ENCODE results near the gene PISD.

Gene PISD

DNA sequence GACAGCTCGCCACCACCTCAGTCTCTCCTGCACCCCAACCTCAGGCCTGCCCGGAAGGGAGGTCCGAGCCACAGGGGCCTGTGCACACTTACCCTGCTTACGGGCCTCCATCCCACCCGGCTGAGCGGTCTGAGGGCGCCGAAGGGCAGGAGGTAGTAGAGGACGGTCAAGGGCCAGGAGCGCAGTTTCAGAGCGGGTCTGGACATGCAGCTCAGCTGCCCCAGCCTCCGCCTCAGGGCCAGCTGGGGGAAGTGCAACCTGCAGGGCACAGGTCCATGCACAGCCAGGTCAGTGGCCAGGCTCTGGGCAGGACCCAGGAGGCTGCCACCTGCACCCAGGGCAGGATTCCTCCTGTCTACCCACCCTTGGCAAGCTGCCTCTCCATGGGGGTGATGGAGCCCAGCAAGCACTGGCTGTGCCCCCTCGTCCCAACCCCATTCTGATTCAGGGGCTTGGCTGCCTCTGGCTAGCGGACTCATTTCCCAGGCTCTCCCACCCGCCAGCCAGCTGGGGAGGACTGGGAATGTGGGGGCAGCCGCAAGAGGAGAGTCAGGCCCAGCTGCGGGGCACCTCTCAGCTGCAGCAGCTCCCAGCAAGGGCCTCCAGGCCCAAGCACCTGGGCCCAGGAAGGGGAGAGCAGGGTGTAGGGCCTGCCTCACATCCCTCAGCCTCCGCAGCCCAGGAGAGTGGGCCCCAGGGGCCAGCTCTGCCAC is 38.3 kb downstream of the PISD start:
- DNase-seq = no peak

GRCh38 chr22:31622980-31623379 is 39.0 kb downstream of the PISD start:
- DNase-seq = no peak

GRCh38 chr22:31621507-31622124 is 40.4 kb downstream of the PISD start:
- no peak for DNase-seq

DNA sequence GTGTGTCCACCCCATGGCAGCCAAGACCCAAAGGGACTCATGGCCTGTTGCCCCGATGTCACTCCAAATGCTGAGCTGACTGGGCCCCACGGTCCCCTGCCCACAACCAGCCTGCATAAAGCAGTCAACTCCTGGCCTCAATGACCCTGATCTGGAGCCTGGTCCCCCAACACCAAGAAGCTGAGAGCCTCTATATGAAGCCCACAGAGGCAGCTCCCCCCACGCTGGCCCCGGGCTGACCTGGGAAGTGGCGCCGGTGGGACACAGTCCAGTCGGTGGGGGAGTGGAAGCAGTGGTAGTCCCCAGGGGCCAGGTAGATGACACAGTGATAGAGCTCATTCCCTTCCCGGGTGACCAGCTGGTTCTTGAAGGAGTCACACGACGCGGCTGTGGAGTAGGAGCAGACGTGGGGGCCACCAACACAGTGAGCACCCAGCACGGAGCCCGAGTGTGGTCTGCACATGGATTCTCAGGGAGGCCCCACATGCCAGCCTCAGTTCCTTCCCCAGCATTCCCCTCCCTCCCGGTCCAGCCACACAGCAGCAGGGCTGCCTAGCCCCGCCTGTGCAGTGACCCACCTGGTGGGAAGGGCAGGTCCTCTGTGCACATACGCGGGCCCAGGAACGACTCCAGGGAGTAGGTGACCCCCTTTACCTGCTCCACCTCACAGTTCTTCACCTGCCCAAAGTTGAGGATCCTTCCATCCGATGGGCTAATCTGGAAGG is 41.1 kb downstream of the PISD start:
- DNase-seq = no peak

DNA sequence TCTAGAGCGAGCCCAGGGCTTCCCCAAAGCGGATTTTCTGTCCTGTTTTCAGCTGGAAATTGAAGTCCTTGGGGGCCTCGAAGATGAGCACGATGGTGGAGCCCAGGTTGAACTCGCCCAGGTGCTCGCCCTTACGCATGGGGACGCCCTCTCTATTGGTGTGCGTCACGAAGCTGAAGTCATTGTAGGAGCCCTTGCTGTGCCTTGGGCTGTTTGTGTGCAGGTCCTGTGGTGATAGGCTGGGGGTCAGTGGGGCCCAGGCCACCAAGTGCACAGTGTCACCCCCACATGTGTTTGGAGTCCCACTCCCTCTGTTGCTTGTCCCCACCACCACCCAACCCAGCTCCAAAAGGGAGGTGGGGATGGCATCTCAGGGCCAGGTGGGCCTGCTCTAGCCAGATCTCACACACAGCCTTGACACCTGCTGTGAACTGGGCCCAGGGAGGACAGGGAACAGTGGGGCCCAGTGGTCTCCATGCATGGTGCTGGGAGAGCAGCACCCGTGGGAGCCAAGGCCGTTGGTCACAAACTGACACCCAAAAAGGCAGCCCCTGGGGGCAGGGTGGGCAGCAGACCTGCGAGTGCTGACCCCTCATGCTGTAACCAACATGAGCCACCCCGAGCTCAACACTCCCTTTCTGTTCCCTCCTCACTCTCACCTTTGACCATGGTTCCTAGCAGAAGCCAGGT is 42.3 kb downstream of the PISD start:
- DNase-seq = no peak

DNA sequence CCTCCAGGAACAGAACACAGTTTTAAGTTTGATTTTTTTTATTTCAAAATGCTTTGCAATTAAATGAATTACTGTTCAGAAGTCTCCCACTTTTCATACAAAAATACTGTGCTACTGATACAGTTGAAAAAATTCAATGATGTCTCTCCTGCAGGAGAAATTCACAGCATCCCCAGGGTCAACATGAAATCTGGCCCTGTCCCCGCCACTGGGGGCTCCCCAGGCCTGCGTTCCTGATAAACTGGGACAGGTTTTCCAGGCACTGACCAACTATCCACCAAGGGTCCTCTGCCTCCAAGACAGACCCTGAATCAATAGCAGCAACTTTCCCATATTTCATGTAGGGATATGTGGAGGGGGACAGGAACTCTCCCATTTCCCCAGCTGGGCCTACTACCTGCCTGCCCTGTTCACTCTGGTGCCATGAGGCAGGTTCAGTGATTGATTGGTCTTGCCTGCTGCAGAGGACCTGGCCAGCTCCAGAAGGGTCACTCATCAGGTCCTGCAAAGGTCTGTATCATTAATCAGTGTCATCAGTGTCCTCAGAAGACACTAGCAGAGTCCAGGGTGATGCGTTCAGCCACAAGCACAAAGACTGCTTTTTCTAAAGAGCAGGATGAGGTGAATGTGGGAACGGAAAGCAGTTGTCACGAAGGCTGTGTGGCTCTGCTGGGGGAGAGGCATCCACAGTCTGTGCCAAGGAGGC is 43.4 kb downstream of the PISD start:
- DNase-seq = no peak

GRCh38 chr22:31618057-31618456 is 44.0 kb downstream of the PISD start:
- peak; percentile 86 for DNase-seq

- DNase-seq = no peak
Measured at GRCh38 chr22:31616315-31616980, 45.6 kb downstream of the PISD start.

GRCh38 chr22:31615940-31616314 is 46.1 kb downstream of the PISD start:
- DNase-seq = no peak

DNA sequence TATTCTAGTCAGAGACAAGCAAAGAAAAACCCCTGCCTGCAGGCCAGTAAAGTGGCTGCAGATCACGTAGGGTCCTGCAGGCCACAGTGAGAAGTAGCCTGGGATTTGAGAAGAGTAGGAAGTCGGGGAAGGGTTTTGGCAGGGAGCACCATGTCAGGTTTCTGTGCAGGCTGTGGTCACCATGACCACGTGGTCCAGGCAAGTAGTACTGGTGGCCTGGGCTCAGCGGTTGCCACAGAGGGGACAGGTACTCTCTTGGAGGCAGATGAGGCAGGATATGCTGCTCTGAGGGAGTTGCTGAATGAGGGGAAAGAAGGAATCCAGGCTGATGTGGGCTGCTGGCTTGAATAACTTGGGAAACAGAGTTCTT is 46.5 kb downstream of the PISD start:
- DNase-seq = no peak

GRCh38 chr22:31614781-31615490 is 47.1 kb downstream of the PISD start:
- no peak for DNase-seq

DNA sequence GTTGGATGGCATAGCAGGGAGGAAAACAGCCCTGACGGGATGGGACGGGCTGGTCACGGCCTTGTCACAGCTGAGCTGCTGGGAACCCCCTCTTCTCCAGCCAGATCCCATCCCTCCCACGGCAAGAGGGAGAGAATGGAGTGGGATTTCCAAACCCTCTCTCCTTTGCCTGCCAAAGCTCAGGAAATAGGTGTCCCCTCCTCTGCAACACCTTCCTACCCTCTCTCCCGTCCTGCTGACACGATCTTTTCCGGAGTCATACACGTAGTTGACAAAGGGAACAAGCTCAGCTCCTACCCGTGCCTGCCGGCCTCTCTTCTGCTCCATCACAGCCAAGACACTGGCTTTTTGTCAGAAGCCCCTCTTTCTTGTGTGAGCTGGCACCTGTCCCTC is 48.1 kb downstream of the PISD start:
- DNase-seq = no peak

- DNase-seq = no peak
Measured at GRCh38 chr22:31613286-31613903, 48.6 kb downstream of the PISD start.

DNA sequence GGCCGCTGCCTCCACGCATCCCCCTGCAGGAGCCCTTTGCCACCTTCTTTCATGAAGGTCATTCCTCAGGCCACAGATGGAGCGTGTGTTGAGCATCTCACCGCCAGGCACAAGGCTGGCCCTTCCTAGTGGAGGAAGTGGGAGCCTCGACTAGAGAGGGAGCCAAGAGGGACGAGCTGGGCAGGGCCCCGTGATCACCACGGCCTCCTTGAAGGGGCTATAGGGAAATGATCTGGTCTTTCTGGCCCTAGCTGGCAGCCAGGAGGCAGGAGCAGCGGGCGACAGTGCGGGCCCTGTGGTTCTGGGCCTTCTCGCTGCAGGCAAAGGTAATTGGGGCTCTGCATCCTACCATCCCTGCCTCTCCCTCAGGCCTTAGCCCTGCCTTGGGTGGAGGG is 49.1 kb downstream of the PISD start:
- no peak for DNase-seq

DNA sequence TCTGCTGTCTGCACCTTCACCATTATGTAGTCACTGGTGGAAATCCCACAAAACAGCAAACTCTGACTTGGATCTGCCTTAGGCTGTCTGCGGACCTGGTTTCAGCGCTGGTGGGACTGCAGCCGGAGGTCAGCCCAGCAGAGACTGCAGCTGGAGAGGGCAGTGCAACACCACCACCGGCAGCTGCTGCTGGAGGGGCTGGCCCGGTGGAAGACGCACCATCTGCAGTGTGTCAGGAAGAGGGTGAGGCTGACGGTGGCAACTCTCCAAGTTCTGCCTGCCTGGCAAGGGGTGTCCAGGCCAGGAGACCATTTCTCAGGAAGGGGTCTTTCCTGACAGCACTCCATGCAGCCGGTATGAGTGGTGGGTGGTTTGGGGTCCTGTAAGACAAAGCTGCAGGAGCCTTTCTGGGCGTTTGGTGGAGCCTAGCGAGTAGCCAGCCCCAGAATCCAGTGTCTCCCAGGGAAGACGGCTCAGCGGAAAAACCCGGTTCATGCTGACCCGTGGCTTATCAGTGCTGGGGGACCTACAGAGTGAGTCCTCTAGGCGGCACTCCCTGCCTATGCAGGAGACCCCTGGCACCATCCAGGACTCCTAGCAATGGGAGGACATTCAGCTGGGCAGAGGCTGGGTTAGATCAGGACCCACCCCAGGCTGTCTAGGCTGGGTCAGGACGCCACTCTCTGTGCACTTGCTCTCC is 50.8 kb downstream of the PISD start:
- no peak for DNase-seq

- no peak for DNase-seq
Measured at GRCh38 chr22:31610611-31611010, 51.4 kb downstream of the PISD start.

DNA sequence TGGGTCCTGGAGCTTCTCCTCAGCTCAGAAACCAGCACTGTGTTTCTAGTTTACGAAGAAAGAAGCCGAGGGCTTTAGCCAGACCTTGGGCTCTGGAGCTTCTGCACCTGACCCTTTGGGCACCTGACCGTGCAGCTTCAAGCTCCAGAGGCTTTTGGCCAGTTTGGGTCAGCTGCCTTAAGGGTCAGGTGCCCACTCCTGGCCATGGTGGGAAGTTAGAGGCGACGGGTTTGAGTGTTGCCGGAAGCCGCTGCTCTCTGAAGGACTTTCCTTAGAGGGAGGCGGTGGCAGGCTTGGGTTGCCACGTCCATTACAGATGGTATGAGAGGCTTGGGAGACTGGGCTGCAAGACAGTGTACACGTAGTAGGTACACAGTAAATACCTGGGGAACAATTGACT is 52.3 kb downstream of the PISD start:
- DNase-seq = no peak

DNA sequence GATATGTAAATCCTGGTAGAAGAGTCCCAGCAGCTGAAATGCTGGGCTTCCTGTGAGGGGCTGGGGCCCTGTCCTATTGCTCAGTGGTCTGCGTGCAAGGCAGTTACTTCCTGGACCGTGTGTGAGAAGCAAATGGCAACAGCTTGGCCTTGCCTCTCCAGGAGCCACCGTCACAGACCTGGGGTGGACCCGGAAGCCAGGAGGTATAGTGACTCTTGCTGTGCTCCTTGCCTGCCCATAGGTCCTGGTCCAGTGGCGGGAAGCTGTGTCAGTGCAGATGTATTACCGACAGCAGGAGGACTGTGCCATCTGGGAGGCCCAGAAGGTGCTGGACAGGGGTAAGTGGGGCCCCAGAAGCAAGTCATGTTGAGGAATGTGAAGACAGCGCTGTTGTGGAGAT is 54.3 kb downstream of the PISD start:
- no peak for DNase-seq

- DNase-seq = peak; percentile 65
Measured at GRCh38 chr22:31605851-31606585, 56.0 kb downstream of the PISD start.
